HEK293T (cell line): ENCODE measurements around the gene CCDC63.

Experiments
- FOXK2 ChIP-seq: fragments of 450-650 bp; IDR thresholded peaks from 2 replicates; pipeline ENCODE4 v1.6.1; 2016; ENCODE audit warnings: mild to moderate bottlenecking
- NFRKB ChIP-seq: fragments of 450-650 bp; IDR thresholded peaks from 2 replicates; pipeline ENCODE4 v1.6.1; 2016; ENCODE audit warnings: mild to moderate bottlenecking, moderate library complexity
- SP1 ChIP-seq: fragments of 450-650 bp; IDR thresholded peaks from 2 replicates; pipeline ENCODE4 v1.6.1; 2017

DNA sequence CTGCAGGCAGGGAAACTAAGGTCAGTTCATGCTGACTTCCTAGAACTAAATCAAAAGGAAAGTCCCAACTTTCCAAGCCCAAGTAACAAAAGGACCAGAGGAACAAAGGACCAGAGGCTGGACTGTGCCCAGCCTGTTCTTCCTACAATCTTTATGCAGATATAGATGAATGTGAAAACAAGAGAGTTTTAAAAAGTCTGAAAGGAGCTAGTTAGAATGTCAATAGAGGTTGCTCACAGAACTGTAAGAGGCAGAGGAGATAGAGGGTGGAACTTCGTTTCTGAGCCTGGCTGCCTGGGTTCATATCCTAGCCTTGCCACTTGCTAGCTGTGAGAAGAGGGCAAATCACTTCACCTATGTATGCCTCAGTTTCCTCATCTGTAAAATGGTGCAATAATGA is 30.0 kb upstream of the CCDC63 start:
- TF ChIP-seq SP1 (no peak), FOXK2 (no peak), NFRKB (no peak)
